HG03469 (cell line): ENCODE results near the gene SLC43A2.
"Not testable (repeated sequence)": the region's sequence is repeated elsewhere in the genome, so short reads cannot be mapped to it uniquely, and the experiment has no call there.

ENCODE experiments used
- ATAC-seq: cut with Tn5 transposase; IDR thresholded peaks from one replicate; pipeline ENCODE4 v1.9.1; 2021; ENCODE audit warnings: mild to moderate bottlenecking, moderate library complexity, moderate number of reproducible peaks; ENCODE audit not compliant: unreplicated experiment

Gene SLC43A2

GRCh38 chr17:1591474-1592090 lies 37.1 kb downstream of the SLC43A2 start:
- ATAC-seq, result no peak

- no peak for ATAC-seq
Measured at GRCh38 chr17:1590747-1591473, 37.7 kb downstream of the SLC43A2 start.

GRCh38 chr17:1590029-1590746 lies 38.4 kb downstream of the SLC43A2 start:
- ATAC-seq, result no peak

- no peak for ATAC-seq
Measured at GRCh38 chr17:1588821-1589585, 39.6 kb downstream of the SLC43A2 start.

GRCh38 chr17:1584167-1584566 lies 44.5 kb downstream of the SLC43A2 start:
- no peak for ATAC-seq

GRCh38 chr17:1583556-1583955 lies 45.1 kb downstream of the SLC43A2 start:
- no peak for ATAC-seq

GRCh38 chr17:1582374-1582773 lies 46.3 kb downstream of the SLC43A2 start:
- no peak for ATAC-seq

GRCh38 chr17:1580979-1581676 lies 47.5 kb downstream of the SLC43A2 start:
- no peak for ATAC-seq

- ATAC-seq, result no peak
Measured at GRCh38 chr17:1578029-1578428, 50.6 kb downstream of the SLC43A2 start.

- no peak for ATAC-seq
Measured at GRCh38 chr17:1577583-1578013, 51.0 kb downstream of the SLC43A2 start.

GRCh38 chr17:1577182-1577581 lies 51.5 kb downstream of the SLC43A2 start:
- no peak for ATAC-seq

- no peak for ATAC-seq
Measured at GRCh38 chr17:1576500-1576899, 52.1 kb downstream of the SLC43A2 start.

GRCh38 chr17:1574697-1575471 lies 53.8 kb downstream of the SLC43A2 start:
- no peak for ATAC-seq

GRCh38 chr17:1573932-1574696 lies 54.5 kb downstream of the SLC43A2 start:
- ATAC-seq, result no peak

GRCh38 chr17:1572646-1573045 lies 56.0 kb downstream of the SLC43A2 start:
- not testable (repeated sequence) for ATAC-seq

GRCh38 chr17:1571341-1571704 lies 57.3 kb downstream of the SLC43A2 start:
- no peak for ATAC-seq

GRCh38 chr17:1568950-1569810 lies 59.5 kb downstream of the SLC43A2 start:
- no peak for ATAC-seq

GRCh38 chr17:1566505-1567199 lies 62.0 kb downstream of the SLC43A2 start:
- no peak for ATAC-seq
